GM19468 (cell line): ENCODE results near the gene ELOA.
"Not testable (repeated sequence)": the region's sequence is repeated elsewhere in the genome, so short reads cannot be mapped to it uniquely, and the experiment has no call there.

Experiments
- ATAC-seq: cut with Tn5 transposase; IDR thresholded peaks from one replicate; pipeline ENCODE4 v1.9.1; 2021; ENCODE audit warnings: mild to moderate bottlenecking, moderate library complexity, moderate number of reproducible peaks; ENCODE audit not compliant: unreplicated experiment; ENCODE audit errors: extremely low read depth

Gene ELOA

DNA sequence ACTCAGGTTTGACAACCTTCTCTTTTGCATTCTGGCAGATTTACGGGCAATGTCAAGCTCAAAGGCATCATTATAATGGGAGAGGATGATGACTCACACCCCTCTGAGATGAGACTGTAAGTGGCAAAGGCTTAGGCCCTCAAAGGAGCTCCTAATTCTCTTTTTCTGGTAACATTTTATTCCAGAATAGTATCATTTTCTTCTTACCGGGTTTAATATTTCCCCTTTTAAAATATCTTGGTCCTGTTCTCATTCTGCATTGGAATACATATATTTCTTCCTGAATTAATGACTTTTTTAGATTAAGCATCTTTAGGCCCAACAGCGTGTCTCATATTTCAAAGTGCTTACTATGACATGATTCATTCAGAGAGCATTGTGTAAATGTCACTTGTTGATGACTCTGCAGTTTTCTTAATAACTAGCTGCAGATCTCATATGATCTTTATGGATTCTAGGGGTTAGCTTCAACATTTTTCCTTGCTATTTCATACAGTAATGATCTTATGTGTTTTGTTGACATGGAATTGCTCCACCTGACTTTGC, 36.6 kb downstream of the ELOA start:
- ATAC-seq: no peak

DNA sequence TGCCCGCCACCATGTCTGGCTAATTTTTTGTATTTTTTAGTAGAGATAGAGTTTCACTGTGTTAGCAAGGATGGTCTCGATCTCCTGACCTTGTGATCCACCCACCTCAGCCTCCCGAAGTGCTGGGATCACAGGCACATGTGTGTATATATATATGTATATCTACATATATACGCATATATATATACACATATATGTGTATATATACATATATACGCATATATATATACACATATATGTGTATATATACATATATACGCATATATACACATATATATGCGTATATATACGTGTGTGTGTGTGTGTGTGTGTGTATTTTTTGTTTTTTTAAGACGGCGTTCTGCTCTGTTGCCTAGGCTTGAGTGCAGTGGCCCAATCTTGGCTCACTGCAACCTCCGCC, 39.9 kb downstream of the ELOA start:
- ATAC-seq: not testable (repeated sequence)

DNA sequence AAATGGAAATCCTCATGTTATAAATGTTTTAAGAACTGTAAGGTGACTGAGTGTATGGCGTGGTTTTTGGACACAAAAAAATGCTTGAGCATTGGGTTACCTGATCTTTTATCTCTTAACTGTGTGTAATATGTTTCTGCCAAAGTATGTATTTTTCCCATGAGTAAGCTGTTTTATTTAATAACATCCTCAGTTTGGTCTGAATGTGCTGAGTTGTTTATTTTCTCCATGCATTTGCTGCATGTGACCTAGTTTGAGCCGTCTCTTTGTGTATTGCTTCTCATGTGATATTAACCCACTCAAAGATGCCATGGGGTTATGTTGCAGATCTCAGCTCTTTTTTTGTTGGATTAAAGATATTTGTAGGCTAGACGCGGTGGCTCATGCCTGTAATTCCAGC, 41.6 kb downstream of the ELOA start:
- no peak for ATAC-seq

DNA sequence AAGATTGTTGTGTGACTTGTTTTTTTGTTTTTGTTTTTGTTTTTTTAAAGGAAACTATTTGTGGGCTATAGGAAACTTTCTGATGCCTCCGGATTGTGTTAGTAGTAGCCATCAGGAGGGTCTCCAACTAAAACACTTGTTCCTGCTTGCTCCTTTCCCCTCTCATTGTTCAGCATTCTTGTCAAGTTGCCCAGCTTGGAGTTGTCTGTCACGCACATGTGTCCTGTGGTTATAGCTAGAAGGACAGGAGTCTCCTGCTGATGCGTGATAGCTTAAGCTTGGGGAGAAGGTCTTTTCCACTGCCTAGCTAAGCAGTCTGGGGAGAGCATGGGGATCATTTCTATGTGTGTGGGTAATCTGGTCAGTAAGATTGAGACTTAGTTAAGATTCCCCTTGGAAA, 44.4 kb downstream of the ELOA start:
- ATAC-seq: no peak

DNA sequence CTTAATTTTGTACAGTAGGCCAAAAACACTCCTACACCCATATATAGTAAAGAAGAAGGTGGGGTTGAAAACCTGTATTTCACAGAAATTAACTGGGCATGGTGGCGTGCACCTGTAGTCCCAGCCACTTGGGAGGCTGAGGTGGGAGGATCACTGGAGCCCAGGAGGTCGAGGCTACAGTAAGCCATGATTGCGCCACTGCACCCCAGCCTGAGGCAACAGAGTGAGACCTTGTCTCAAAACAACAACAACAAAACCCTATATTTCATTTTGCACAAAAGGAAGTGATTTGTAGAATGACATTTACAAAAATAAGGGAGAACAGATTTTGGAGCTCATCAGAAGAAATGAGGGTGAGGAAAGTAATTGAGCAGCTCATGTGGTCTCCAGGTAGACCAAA, 45.4 kb downstream of the ELOA start:
- ATAC-seq: no peak

DNA sequence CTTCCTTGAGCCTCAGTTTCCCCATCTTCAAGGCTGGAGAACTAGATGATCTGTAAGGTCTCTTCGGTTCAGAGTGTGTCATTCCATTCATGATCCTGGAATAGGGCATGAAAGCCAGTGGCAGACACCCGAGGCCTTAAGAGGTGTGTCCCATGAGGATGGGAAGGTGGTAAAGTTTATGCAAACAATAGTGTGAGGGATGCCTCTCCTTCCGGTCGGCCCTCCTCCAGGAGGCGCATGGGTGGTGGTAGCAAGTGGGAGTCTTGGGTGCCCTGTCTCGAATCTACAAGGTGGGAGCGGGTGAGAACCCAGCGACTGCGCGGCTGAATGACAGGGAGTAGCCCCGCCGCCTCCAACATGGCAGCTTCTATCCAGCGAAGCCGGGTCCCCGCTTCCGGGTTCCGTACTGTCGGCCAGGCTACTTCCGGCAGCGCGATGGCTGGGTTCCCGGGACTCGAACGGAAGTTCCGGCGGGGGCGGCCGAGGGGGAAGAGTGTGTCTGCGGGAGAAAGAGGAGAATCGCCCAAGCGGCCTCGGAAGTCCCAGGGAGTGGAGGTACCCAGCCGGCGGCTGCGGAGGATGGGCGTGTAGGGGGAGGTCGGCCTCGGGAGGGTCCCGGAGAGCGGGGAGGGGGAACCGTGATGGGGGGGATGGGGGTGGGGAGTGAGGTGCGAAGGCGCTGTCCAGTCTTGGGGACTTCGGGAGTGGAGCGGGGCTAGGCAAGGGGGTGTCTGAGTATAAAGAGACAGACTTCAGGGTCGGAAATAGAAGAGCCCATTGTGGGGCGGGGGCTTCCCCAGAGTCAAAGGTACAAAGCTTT, 47.6 kb downstream of the ELOA start, which contains the start of gene LYPLA2:
Gene LYPLA2, plus strand, starts transcription at position 450 of the 820 bp plus-strand sequence. CDS start 1,538 bp downstream, outside the sequence.
- no peak for ATAC-seq

DNA sequence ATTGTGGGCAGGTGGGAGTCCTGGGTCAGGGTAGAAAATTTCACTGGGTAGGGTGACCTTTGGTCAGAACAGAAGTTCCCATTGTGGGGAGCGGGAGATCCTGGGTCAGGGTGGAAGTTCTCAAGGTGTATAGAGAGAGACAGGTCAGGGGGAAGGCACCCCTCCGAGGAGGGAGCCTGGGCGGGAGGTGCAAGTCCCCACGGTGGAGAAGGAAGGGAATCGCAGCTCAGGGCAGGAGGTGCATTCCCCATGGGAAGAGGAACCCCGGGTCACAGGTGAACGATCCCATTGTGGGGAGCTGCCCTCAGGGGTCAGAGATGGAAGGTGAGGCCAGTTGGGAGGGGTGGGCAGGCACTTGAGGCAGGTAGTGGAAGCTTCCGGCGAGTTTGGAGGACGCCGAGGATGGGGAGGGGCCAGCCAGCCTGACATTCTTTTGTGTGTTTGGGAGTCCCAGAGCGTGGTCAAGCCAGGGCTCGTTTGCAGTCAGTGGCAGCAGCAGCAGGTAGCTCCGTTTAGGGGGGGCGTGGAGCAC, 48.3 kb downstream of the ELOA start:
- ATAC-seq: no peak

DNA sequence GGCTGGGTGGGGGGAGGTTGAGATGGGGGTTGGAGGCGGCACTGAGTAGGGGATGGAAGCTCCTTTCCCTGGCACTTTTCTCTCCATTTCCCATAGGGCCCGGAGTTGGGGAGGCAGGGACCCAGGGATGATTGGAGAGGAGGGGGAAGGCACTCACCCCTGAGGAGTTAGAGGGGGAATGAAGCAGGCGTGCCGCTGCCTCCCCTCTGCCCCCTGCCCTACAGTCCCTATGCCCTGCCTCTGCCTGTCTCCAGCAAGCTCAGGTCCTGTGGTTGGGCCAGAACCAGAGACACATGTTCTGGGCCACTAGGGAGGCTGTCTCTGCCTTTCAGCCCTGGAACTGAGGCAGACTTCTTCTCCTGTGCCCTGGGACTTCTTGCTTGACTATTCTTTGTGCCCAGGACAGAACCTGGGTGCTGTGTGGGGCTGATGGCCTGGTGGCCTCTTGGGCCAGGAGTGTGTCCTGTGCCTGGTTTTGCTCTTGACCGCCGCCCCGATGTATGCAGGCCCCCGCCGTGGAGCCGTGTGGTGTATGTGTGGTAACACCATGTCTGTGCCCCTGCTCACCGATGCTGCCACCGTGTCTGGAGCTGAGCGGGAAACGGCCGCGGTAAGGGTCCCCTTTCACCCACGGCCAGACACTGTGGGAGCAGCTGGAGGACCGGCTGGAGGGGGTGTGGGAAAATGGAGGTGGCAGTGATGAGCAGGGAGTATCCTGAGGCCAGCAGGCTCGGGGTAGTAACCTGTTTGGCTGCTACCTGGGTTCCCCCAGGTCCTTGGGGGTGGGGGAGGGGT, 49.1 kb downstream of the ELOA start:
- ATAC-seq: no peak

DNA sequence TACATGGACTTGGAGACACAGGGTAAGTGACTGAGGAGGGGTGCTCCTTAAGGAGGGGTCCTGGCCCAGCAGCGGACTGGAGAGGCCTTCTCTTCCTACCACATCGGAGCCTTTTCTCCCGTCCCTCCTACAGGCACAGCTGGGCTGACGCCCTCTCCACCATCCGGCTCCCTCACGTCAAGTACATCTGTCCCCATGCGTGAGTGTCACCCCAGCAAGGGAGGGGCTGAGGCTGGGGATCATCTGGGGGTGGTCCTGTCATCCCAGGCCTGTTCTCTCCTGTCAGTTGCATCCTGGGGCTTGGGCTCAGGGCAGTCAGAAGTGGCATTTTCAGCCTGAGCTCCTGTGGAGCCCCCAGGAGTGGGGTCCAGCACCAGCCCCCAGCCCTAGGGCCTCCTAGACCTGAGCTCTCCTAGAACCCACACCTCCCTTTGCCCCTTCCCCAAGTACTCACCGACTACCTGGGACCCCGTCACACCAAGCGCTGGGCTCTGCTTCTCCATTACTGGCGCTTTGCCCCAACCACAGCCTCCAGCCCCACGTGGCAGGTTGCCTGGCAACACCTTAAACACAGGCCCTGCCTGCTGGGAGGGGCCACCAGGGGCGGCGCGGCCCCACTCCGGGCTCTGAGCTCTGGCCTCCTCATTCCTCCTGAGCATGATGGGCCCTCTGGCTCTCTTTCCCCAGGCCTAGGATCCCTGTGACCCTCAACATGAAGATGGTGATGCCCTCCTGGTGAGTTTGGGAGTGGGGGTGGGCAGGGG, 49.9 kb downstream of the ELOA start:
- no peak for ATAC-seq

DNA sequence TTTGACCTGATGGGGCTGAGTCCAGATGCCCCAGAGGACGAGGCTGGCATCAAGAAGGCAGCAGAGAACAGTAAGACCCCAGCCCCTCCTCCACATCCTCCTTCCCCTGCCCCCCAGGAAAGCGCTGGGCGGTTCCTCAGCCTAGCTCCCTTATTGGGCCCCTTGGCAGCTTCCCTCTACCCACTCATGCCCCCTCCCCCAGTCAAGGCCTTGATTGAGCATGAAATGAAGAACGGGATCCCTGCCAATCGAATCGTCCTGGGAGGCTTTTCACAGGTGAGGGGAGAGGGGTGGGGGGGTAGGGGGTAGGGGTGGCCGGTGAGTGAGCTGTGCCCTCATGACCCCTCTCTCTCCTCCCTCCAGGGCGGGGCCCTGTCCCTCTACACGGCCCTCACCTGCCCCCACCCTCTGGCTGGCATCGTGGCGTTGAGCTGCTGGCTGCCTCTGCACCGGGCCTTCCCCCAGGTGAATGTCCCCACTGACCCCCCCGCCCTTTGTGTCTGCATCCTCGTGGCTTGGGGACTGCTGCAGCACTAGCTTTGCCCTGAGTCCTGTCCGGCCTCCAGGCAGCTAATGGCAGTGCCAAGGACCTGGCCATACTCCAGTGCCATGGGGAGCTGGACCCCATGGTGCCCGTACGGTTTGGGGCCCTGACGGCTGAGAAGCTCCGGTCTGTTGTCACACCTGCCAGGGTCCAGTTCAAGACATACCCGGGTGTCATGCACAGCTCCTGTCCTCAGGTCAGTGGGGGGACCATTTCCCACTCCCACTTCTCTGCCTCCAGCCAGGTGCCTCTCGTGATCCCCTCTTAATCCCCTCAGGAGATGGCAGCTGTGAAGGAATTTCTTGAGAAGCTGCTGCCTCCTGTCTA, 50.8 kb downstream of the ELOA start:
- no peak for ATAC-seq

DNA sequence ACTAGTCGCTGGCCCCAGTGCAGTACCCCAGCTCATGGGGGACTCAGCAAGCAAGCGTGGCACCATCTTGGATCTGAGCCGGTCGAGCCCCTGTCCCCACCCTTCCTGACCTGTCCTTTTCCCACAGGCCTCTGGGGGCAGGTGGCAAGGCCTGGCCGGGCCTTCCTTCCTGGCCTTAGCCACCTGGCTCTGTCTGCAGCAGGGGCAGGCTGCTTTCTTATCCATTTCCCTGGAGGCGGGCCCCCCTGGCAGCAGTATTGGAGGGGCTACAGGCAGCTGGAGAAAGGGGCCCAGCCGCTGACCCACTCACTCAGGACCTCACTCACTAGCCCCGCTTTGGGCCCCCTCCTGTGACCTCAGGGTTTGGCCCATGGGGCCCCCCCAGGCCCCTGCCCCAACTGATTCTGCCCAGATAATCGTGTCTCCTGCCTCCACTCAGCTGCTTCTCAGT, 51.5 kb downstream of the ELOA start:
- ATAC-seq: not testable (repeated sequence)

DNA sequence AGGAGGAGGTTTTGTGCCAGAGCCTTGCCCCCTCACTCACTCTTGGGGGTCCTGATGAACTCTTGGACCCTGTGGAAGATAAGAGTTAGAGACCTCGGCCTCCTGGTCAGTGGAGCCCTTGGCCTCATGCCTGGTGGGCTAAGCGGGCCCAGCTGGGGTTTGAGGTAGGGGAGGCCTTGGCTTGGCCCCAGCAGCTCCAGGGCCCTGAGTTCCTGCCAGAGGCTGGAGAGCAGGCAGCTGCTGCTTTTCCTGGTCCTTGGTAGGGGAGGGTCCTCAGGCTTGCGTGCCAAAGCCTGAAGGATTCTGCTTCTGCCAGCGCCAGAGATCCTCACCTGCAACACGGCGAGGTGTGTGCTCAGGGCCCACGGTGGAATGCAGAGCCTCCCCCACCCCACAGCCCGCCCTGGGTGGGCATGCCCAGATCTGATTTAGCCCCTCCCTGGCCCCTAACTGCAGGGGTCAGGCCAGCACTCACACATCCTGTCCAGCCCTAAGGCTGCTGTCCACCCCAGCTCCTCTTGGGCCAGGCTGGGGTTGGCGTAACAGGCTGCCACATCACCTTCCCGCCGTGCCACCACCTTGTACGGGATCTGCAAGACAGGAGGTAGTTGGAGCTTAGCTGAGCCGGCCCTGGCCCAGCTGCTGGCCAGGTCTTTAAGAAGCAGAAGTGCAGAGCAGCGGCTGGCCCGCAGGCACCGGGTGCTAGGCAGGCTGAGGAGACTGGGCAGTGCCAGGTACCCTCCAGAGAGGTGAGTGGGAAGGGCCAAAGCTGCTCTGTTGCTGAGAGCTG, 52.6 kb downstream of the ELOA start:
- ATAC-seq: no peak

DNA sequence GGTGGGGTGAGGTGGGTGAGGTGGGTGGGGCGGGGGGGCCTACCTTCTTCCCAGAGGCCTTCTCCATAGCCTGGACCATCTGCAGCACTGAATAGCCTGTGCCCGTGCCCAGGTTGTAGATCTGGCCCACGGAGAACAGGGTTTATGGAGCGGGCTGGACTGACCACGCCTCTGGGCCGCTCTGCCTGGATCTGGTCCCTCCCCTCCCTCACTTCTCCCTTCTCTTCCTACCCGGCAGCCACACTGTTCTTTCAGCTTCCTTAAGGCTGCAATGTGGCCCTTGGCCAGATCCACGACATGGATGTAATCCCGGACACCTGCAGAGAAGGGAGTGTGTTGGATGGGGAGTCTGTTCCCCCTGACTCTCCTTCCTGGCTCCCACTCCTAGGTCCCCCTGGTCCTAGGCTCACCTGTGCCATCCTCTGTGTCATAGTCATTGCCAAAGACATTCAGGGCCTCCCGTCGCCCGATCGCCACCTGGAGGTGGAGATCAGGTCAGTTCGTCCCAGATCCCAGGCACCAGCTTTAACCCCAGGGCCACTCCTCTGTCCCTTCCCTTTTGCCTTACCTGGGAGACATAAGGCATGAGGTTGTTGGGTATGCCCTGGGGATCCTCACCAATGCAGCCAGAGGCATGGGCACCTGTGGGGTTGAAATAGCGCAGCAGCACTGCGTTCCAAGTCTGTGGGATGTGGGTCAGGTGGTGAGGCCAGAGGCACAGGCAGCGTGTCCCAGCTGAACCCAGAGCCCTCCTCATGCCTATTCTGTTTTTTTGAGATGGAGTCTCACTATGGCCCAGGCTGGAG, 53.4 kb downstream of the ELOA start:
- ATAC-seq: no peak

DNA sequence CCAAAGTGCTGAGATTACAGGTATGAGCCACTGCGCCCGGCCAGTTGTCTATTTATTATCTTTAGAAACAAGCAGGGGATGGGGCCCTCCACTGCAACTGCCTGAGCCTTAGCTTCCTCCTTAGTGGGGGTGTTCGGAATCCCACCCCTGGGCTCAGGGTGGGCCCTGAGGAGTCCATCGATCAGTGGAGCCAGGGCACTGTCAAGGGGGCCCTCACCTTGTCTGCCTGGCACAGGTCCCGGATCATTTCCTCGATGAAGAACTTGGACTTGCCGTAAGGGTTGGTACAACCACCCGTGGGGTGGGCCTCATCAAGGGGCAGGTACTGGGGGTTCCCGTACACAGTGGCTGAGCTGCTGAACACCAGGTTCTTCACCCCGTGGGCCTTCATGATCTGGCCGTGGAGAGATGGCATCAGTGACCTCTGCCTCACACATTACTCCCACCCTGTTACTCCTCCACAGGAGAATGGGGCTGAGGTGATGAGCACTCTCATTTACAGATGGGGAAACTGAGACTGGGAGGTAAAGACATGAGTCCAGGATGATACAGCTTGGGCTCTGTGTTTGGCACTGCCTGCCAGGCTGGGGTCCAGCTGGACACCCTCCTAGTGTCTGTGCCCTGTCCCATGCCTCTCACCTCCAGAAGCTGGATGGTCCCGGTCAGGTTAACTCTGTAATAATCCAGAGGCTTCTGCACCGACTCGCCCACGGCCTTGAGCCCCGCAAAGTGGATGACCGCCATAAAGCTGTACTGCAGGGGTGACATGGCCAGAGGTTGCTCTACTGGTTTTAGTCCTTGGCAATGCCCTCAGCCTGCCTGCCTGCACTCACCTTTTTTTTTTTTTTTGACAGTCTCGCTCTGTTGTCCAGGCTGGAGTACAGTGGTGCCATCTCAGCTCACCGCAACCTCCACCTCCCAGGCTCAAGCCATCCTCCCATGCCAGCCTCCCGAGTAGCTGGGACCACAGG, 54.5 kb downstream of the ELOA start:
- no peak for ATAC-seq

DNA sequence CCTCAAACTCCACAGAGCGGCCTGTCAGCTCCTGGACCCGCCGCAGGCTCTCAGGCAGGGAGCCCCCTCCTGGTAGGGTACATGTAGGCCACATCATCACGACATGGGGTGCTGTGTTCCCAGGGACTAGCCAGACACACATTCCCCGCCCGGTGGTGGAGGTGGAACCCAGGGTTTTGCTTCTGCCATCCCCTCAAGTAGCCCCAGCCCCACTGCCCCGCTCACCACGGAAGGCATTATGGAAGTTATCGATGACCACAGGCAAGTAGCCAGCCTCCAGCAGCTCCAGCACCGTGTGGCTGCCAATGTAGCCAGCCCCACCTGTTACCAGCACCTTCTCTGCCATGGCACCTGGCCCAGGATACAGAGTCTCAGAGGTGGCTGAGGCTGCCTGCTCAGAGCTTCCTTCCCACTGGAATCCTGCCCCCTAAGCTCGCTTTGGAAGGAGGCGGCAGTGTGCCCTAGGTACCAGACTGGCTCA, 55.4 kb downstream of the ELOA start:
- no peak for ATAC-seq

DNA sequence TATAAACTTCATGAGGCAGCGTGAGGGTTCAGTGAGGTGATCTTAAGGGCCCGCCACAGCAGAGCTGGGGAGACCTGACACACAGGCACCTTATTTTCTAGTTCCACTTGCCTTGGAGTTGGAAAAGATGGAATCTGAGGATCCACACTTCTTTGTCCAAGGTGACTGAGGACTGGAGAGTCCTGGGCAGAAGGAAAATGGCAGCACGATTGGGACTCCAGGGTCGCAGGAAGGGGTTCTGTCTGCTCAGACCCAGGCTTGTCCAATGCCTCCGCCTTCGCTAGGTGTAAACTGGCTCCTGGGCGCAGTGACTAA, 55.9 kb downstream of the ELOA start:
- no peak for ATAC-seq
